HS-5 (cell line): Measurements from ENCODE around the gene COA3.

Experiments
- DNase-seq: peaks from one replicate; pipeline ENCODE4 v3.0.0-alpha.2; 2012; ENCODE audit warnings: low read depth

COA3 gene

GRCh38 chr17:42750739-42751344 lies 47.7 kb downstream of the COA3 start:
- DNase-seq = no peak

- DNase-seq = no peak
Observed at GRCh38 chr17:42748908-42749798, 49.4 kb downstream of the COA3 start.

DNA sequence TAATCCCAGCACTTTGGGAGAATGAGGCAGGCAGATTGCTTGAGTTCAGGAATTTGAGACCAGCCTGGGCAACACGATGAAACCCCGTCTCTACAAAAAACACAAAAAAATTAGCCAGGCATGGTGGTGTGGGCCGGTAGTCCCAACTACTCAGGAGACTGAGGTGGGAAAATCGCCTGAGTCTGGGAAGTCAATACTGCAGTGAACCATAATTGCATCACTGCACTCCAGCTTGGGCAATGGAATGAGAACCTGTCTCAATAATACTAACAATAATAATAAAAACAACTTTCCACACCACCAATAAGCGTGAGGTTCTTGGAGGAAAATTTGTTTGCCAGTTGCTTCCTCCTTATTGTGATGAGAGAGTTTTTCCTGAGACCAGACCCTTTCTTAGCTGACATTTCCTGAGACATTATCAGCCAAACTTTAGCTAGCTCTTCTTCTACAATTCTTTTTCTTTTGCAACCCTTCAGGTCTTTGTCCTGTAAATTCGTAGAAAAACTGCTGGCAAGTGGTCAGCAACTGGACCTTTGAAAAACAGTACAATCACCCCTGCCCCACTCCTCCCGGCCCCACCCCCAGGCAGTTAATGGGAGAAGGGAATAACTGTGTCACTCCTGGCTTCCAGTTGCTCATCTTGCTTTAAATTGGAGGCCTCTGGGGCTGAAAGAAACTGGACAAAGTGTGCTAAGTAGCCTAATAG lies 50.1 kb downstream of the COA3 start:
- no peak for DNase-seq
